G401.6 (cell line): ENCODE data around the gene AGL.
"Not testable (repeated sequence)": the region's sequence is repeated elsewhere in the genome, so short reads cannot be mapped to it uniquely, and the experiment has no call there.

Experiments
- FAIRE-seq: peaks from 2 replicates; lab custom pipeline; 2012; peaks lifted over from hg19 to GRCh38; lab: Jason Lieb, UNC

Gene AGL

DNA sequence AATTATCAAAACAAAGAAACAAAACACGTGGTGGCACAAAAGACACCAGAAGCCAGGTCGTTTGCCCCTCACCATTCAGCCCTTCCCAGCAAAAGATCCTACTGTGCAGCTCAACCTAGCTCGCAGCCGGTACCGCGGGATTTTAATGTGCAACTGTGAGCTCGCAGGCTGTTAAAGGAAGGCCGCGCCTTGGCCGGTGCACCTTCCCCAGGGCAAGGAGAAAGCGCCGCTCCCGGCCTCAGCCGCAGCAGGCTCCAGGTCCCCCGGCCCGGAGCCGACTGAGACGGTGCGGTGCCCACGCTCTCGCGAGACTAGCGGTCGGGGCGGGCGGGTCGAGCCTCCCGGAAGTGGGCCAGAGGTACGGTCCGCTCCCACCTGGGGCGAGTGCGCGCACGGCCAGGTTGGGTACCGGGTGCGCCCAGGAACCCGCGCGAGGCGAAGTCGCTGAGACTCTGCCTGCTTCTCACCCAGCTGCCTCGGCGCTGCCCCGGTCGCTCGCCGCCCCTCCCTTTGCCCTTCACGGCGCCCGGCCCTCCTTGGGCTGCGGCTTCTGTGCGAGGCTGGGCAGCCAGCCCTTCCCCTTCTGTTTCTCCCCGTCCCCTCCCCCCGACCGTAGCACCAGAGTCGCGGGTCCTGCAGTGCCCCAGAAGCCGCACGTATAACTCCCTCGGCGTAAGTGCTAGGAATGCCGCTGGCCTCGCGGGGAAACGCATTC, at the start of gene AGL:
Gene AGL (plus strand): TSS at position 618 of the 715 bp plus-strand sequence. CDS start 682 bp downstream, outside the sequence.
- no peak for FAIRE-seq

DNA sequence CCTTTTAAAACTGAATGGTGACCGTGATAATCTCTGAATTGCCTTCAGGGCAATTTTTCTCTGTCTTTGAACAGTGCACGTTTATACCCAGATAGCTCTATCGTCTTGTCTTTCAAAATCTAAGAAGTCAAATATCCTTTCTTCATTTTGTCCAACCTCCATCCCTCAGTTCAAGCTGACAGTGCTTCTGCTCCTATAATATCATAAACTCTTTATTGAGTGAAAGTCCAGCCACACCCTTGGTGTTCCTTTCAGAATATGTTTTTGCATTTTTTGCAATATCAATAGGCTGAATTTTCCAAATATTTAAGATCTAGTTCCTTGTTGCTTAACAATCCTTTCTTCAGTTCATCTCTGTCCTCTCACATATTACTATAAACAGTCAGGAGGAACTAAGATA, 48.6 kb upstream of the AGL start:
- no peak for FAIRE-seq

DNA sequence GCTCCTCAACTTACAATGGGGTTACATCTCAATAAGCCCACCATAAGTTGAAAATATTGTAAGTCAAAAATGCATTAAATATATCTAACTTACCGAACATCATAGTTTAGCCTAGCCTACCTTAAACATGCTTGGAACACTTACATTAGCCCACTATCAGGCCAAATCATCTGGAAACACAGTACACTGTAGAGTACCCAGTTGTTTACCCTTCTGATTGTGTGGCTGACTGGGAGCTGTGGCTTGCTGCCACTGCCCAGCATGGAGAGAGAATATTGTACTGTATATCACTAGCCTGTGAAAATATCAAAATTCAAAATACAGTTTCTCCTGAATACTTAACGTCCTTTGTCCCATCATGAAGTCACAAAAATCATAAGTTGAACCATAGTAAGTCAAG, 43.3 kb upstream of the AGL start:
- no peak for FAIRE-seq

DNA sequence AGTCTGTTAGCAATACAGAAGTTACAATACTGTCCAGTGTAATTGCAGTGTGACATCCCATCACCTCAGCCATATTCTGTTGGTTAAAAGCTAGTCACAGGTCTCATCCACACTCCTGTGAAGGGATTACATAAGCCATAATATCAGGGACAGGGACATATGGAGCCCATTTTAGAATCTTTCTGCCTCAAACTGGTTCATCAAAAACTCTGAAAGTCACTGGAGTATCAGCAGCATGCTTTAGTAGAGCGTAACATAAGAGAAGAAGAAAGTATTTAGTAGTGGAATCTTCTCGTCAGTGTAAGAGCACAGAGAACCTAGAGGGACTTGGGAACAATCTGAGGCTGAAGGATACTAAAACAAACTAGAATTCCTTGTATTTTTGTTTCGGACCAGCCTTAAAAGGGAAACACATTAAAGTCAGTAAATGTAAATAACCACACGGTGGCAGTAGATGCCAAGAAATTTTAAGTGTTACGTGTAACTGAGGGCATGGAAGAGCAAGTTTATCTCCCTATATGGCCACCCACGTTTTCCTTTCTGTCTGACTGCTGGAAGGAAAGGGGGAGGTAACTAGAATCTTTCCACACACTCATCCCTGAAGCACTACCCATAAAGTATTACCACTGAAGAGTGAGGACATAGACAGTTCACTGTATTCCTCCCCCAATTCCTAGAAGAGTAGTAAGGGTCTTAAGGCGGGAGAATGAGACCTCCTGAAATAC, 41.6 kb upstream of the AGL start:
- peak; percentile 93 for FAIRE-seq

DNA sequence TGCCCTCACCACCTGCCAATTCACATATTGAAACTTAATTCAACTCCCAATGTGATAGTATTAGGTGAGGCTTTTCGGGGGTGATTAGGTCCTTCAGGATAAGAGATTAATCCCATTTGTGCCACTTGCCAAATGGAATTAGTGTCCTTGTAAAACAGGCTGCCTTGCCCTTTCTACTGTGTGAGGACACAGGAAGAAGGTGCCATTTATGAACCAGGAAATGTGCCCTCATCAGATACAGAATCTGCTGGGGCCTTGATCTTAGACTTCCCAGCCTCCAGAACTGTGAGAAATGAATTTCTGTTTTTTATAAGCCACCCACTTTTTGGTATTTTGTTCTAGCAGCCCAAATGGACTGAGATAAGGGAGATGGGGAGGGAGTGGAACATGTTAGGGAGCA, 39.1 kb upstream of the AGL start:
- FAIRE-seq = no peak

DNA sequence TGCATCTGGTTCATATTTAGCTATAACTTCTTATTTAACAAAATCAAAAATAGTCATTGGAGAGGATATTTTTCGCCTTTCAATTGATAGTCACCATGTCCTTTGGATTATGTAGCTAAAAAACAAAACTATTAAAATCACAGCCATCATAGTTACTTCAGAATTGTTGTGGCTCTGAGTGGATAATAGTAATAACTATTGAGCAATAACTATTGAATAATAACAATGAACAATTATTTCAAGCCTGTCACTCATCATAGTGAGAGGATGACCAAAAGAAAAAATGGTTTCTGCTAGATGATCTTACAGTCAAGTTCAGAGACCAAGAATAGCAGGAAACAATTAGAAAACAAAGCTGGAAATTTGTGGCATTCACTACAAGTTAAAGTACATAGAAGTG, 38.4 kb upstream of the AGL start:
- no peak for FAIRE-seq

DNA sequence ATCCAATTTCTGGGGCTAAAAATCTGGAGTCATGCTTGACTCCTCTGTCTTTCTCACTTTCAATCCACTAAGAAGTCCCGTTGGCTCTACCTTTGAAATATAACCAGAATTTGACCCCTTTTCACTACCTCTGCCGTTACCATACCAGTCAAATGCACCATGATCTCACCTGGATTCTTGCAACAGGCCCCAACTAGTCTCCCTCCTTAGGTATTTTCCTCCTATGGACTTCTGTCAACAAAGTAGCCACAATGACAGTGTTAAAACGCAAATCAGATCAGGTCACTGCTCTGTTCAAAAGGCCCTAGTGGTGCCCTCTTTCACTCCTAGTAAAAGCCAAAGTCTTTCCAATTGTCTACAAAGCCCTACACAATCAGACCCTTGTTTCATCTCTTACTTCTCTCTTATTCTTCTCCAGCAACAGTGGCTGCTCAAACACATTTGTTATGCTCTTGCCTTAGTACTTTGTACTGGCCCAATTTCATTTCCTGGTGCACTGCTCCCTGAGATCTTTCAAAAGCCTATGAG, 35.7 kb upstream of the AGL start:
- no peak for FAIRE-seq

DNA sequence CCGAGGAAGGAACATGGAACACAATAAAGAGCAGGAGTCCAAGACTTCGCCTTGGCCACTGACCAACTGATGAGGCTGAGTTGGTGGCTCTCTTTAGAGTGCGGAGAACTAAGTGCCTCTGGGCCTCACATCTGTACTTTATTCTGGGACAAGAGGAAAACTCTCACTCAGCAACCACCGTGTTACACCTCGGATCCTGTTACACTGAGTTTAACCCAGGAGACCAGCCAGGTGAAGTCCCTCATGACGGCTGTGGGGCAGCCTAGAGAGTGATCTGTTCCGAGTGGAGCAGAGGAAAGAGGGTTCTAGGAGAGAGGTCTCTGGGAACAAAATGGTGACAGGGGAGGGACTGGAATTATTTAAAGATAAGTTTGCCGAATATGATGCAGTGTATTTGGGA, 33.5 kb upstream of the AGL start:
- FAIRE-seq = no peak

DNA sequence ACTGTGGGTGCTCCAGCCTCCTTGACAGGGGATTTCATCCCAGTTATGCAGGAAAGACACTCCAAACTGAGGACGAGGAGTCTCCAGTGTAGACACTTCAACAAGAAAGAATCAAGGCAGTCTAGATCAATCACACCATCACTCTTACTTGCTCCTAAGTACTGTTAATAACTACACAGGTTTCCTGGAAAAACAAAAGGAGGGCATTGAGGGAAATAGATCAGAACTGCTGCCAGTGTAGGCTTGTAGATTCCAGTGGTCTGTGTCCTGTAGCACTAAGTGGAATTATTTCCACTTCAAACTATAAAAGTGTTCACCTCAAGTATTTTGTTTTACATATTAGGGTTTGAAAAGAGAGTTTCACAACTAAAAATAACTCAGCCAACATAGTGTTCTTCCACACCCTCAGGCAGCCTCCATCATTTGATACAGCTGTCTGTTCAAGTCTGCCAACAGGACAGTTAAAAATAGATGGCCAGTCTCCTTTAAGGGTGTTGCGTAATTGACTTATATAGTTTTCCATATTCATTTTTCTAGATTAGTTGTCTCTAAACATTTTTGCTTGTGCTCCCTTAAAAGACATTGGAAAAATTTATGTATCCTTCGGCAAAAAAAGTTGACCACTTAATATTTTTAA, 32.0 kb upstream of the AGL start:
- no peak for FAIRE-seq

DNA sequence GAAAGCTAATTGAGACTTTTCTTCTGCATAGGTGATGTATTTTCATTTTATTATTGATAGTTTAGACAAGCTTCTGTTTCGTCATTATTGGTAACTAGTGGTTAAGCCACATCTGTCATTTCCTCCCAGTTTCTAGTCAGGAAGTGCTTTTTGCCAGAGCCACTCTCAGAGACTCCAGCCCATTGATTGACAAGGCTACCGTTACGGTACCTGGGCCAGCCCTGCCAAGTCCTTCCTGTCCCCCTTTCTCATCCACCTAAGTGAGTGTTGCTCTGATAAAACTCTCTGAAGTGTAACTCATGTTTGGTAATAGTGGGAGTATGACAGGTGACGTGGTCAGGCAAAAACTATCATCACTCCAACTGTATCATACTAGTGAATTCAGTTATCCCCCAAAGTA, 29.6 kb upstream of the AGL start:
- FAIRE-seq = no peak

DNA sequence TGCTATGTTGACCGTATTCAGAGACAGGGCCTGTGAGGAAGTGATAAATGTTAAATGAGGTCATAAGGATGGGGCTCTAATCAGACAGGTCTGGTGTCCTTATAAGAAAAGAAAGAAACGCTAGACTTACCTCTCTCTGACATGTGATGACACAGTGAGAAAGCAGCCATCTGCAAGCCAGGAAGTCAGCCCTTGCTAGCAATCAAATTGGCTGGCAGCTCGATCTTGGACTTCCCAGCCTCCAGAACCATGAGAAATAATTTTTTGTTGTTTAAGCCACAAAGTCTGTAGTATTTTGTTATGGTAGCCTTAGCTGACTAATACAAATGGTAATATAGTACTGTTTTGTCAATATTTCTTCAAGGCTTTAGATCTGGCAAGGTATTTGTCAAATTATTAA, 25.1 kb upstream of the AGL start:
- FAIRE-seq = no peak

DNA sequence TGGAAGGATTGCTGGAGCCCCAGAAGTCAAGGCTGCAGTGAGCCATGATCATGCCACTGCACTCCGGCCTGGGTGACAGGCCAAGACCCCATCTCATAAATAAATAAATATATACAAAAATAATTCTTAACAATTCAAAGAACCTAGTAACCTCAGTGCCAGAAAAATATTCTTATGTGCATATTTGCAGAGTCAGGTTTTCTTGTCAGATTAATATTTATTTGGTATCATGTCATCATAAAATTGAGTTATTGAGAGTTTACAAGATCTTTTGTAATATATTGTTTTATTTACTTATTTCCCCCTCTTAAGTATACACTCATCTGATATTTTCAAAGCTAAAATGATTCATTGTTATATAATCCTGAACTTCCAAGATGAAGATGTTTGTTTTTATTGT, 24.5 kb upstream of the AGL start:
- FAIRE-seq = no peak

DNA sequence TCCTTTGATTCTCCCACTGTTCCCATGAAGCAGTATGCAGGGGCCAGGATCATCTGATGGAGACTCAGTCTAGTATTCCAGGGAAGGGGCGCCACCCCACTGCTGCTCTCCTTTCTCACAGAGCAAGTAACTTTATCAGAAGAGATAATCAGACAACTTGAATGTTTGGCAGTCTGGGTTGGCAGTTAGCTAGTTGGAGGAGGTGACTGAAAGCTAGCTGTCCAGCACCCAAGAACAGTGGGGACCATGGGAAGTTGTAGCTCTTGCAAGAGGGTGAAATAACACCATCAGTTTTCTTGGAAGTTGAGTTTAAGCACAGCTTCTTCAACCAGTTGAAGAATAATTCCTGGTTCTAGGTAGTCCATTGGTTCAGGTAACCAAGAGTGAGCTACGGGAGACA, 22.2 kb upstream of the AGL start:
- no peak for FAIRE-seq

DNA sequence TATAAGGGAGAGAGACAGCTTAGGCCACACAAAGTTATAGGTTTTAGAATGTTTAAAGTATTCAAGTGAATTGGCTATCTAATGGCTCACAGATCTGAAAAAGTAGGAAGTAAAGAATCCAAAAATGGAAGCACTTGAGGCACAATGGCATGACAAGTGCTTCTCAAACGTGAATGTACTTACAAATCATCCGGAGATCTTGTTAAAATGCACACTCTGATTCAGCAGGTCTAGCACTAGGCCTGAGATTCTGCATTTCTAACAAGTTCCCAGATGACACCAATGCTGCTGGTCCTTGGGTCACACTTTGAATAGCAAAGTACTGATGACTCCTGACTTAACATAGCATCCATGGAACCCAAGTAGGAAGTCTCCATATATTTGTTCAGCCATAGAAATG, 20.9 kb upstream of the AGL start:
- FAIRE-seq = no peak

DNA sequence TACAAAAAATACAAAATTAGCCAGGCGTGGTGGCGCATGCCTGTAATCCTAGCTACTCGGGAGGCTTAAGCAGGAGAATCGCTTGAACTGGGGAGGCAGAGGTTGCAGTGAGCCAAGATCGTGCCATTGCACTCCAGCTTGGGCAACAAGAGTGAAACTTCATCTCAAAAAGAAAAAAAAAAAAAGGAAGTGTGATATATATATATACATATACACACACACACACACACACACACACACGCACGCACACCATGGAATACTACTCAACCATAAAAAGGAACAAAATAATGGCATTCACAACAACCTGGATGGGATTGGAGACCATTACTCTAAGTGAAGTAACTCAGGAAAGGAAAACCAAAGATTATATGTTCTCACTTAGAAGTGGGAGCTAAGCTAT, 16.2 kb upstream of the AGL start:
- not testable (repeated sequence) for FAIRE-seq

DNA sequence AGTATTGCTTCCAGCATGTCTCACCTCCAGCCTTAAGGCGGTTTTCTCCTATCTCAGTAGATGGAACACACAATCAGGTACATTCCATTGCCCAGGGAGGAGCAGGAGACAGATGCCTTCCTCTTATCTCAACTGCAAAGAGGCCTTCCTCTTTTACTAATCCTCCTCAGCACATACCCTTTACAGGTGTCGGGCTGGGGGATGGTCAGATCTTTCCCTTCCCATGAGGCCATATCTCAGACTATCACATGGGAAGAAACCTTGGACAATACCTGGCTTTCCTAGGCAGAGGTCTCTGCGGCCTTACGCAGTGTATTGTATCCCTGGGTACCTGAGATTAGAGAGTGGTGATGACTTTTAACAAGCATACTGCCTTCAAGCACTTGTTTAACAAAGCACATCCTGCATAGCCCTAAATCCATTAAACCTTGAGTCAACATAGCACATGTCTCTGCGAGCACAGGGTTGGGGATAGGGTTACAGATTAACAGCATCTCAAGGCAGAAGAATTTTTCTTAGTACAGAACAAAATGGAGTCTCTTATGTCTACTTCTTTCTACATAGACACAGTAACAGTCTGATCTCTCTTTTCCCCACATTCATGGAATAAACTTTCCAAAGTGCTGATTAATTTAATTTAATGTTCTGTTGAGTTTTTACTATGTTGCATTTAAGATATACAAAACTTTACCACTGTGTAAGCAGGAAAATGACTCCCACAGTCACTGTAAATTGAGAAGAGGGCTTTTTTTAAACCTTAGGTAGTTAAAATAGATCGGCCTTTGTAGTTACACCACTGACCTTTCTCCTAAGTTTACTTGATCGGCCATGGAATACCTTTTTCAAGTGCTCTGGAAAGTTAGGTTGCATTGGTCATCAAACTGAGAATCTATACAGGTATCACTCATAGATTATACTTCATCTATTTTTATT, 13.7 kb upstream of the AGL start:
- FAIRE-seq = not testable (repeated sequence)

DNA sequence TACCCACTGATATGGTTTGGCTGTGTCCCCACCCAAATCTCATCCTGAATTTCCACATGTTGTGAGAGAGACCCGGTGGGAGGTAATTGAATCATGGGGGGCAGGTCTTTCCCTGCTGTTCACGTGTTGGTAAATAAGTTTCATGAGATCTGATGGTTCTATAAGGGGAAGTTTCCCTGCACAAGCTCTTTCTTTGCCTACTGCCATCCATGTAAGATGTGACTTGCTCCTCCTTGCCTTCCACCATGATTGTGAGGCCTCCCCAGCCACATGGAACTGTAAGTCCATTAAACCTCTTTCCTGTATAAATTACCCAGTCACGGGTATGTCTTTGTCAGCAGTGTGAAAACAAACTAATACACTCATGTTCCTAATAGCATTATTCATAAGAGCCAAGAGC, 9.8 kb upstream of the AGL start:
- FAIRE-seq = not testable (repeated sequence)

DNA sequence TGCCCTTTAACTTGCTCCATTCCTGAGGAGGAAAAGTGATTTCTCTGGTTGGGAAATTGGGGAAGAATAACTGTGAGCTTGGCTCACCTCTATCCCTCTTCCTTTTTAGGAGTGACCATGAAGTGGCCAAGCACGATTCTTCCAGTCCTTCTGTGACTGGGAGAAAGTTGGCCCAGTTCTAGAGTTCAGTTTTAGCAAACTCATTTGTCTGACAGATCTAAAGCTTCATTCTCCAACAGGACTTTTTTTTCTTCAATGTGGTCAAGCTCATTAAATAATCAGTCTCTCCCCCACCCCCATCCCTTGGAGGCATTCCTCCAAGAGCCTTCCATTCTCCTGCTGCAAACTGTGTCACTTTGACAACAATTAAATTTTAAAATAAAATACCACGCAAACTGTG, 6.4 kb upstream of the AGL start:
- no peak for FAIRE-seq

DNA sequence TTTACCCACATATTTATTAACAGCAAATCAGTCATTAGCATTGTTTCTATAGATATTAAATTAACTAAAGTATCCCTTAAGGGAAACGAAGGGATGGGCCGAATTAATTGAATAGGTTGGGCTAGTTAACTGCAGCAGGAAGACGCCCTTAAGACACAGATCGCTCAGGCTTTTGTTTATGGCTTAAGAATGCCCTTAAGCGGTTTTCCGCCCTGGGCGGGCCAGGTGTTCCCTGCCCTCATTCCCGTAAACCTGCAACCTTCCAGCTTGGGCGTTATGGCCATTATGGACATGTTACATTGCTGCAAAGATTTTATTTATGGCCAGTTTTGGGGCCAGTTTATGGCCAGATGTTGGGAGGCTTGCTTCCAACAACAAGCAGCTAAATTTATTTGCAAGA, 5.0 kb upstream of the AGL start:
- FAIRE-seq = not testable (repeated sequence)

DNA sequence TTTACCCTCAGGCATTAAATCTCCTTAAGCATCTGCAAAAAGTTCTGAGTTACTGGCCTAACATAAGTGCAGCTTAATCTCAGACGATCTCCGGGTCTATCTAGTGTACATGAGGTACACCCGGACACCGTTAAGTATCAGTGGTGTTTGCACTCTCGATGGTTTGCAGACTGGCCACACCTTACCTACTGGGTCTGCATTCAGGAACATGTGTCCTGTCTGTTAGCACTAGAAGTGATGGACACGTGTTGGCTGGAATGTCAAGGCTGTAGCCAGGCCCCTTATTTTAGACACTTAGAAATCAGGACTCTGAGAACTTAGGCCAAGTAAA, 783 bp upstream of the AGL start:
- no peak for FAIRE-seq

DNA sequence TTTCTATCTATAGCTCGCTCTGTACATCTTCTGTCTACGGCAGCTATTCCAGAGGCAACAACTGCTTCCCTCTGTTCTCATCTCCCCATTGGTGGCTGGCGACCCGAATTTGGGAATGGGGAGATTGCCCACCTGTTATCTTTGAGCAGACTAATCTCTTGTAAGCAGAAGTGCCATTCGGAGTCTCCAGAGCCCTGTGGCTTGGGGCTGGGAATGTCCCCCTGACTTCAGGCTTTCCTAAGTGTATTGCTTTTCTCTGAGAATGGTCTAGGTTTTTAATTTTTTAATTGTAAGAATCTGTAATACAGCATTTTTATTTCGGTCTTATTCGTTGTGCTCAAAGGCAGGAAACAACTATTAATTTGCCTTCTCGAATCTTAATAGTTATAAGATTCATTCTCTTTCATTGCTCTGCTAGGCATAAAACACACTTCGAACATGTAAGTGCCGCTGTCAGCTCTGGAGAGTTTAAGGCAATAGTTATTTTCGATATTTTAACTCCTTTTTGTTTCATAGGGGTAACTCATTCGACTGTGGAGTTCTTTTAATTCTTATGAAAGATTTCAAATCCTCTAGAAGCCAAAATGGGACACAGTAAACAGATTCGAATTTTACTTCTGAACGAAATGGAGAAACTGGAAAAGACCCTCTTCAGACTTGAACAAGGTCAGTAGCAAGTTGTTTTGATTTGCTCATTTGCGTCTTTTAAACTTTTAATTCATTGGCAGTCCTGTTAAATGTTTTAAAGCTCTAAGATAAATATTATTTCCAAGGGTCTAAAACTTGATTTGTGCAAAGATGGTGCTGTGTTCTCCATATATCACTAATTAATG, 514 bp downstream of the AGL start:
- no peak for FAIRE-seq
